Stimulated activated CD4-positive, alpha-beta T cell treated with anti-CD3 and anti-CD28 coated beads, Interleukin-15, amount 100 ng/mL, for 1 hour (primary cell): ENCODE results near the gene CREB3L1.
"Not testable (repeated sequence)": the region's sequence is repeated elsewhere in the genome, so short reads cannot be mapped to it uniquely, and the experiment has no call there.

Experiments
- DNase-seq, 2 donors: peaks; one replicate each; pipeline ENCODE4 v3.0.0-alpha.2; 2020; ENCODE audit warnings: low read depth in 1 of 2, low spot score in 1 of 2

Gene CREB3L1

GRCh38 chr11:46248289-46249102 lies 29.0 kb upstream of the CREB3L1 start:
- no peak for DNase-seq

- DNase-seq, result no peak
Observed at GRCh38 chr11:46249103-46249937, 28.1 kb upstream of the CREB3L1 start.

GRCh38 chr11:46249938-46250744 lies 27.3 kb upstream of the CREB3L1 start:
- no peak for DNase-seq

GRCh38 chr11:46250745-46251052 lies 26.8 kb upstream of the CREB3L1 start:
- DNase-seq, result no peak

- no peak for DNase-seq
Observed at GRCh38 chr11:46251954-46252353, 25.5 kb upstream of the CREB3L1 start.

- no peak for DNase-seq
Observed at GRCh38 chr11:46252373-46252914, 25.0 kb upstream of the CREB3L1 start.

- no peak for DNase-seq
Observed at GRCh38 chr11:46253258-46254132, 24.0 kb upstream of the CREB3L1 start.

- DNase-seq, result no peak
Observed at GRCh38 chr11:46254133-46254491, 23.4 kb upstream of the CREB3L1 start.

GRCh38 chr11:46256540-46257001 lies 20.9 kb upstream of the CREB3L1 start:
- no peak for DNase-seq

GRCh38 chr11:46259347-46259746 lies 18.1 kb upstream of the CREB3L1 start:
- DNase-seq, result not testable (repeated sequence)

- DNase-seq, result no peak
Observed at GRCh38 chr11:46259971-46260560, 17.4 kb upstream of the CREB3L1 start.

GRCh38 chr11:46263120-46263519 lies 14.3 kb upstream of the CREB3L1 start:
- no peak for DNase-seq

- DNase-seq, result no peak
Observed at GRCh38 chr11:46264030-46264429, 13.4 kb upstream of the CREB3L1 start.

- DNase-seq, result no peak
Observed at GRCh38 chr11:46264976-46265375, 12.5 kb upstream of the CREB3L1 start.

- DNase-seq, result no peak
Observed at GRCh38 chr11:46265764-46266163, 11.7 kb upstream of the CREB3L1 start.

- DNase-seq, result no peak
Observed at GRCh38 chr11:46267930-46268329, 9.5 kb upstream of the CREB3L1 start.

GRCh38 chr11:46270684-46271083 lies 6.8 kb upstream of the CREB3L1 start:
- DNase-seq, result no peak

- no peak for DNase-seq
Observed at GRCh38 chr11:46271407-46271806, 6.1 kb upstream of the CREB3L1 start.

- DNase-seq, result no peak
Observed at GRCh38 chr11:46271875-46272815, 5.3 kb upstream of the CREB3L1 start.
